Measurements from ENCODE around the gene MAL.
"Not testable (repeated sequence)": the region's sequence is repeated elsewhere in the genome, so short reads cannot be mapped to it uniquely, and the experiment has no call there.

Gene MAL

DNA sequence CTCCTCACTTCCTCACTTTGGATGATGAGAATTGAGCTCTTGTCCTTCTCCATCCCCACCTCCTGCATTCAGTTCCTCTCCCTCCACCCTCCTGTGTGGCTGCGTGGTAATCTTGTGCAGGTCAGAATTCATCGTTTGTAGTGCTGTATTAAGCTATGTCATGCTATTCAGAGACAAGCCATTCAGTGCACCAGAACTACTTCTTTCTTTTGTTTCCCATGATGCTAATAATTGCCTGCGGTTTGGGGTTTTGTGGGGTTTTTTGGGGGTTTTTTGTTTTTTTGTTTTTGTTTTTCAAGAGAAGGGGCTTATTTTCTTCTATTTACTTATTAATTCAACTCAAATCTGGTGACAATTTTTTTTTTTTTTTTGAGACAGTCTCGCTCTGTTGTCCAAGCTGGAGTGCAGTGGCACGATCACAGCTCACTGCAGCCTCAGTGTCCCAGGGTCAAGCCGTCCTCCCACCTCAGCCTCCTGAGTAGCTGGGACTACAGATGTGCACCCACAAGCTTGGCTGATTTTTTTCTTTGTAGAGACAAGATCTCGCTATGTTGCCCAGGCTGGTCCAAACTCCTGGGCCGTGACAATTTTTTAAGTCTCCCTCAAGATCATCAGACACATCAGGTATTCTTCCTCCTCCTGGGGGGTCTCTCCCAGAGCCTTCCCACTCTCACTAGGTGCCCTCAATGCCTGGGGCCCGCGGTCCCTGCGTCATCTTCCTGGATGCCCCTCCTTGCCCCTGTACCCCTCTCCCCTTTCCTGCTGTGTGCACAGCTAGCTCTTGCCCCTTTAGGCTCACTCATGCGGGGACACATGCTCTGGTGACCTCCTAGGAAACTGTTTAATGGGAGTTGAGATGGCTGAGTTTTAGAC lies 37.8 kb downstream of the MAL start:
- DNase-seq (ENCODE audit: low read depth), result no peak

DNA sequence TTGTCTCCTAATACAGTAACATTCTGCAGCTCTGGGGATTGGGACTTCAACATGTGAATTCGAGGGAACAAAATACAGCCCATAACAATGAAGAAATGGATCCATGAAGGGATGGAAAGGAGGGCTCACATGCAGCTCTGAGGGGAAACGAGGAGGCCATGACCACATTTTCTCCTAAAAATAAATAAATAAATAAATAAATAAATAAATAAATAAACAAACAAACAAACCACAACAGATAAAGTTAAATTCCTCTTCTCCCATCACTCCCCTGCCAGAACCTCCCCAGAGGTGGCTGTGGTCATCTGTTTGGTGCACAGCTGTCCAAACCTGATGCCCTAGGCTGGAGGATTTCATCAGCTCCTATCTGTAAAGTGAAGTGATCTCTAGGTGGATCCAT lies 42.7 kb downstream of the MAL start:
- DNase-seq (ENCODE audit: low read depth), result no peak

- DNase-seq (ENCODE audit: low read depth), result no peak
Measured at GRCh38 chr2:95069465-95069864, 44.0 kb downstream of the MAL start.

DNA sequence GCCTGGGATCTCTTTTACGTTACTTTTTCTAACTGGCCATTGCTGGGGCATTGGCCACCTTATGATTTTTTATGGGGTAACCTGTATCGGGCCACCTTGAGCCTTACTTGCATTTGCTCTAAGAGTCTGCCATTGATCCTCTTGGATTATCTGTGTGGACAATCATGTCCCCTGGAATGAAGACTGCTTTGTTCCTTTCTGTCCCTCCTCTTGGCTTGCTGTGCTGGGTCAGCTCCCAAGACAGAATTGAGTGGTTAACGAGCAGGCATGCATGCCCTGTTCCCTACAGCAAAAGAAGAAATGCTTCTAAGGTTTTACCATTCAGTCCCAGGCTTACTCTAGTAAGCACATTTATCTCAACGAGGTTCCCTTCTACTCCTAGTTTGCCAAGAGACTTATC lies 46.3 kb downstream of the MAL start:
- DNase-seq (ENCODE audit: low read depth), result no peak

DNA sequence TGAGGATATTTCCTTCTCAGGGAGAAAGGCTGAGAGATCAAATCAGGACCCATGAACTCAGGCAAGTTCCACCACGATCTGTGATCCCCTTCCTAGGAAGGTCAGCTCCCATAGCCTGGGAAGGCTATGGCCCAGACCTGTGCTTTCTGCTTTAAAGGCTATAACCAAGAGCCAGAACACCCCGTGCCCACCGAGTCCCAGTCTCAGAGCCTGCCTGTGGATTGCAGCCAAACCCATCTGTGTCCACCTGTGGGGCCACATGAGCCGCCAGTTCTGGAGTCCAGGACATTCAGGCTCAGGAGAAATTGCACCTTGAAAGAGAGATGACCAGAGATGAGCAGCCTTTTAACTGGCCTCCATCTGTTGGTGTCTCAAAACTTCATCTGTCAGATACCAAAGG lies 46.9 kb downstream of the MAL start:
- DNase-seq (ENCODE audit: low read depth), result no peak

DNA sequence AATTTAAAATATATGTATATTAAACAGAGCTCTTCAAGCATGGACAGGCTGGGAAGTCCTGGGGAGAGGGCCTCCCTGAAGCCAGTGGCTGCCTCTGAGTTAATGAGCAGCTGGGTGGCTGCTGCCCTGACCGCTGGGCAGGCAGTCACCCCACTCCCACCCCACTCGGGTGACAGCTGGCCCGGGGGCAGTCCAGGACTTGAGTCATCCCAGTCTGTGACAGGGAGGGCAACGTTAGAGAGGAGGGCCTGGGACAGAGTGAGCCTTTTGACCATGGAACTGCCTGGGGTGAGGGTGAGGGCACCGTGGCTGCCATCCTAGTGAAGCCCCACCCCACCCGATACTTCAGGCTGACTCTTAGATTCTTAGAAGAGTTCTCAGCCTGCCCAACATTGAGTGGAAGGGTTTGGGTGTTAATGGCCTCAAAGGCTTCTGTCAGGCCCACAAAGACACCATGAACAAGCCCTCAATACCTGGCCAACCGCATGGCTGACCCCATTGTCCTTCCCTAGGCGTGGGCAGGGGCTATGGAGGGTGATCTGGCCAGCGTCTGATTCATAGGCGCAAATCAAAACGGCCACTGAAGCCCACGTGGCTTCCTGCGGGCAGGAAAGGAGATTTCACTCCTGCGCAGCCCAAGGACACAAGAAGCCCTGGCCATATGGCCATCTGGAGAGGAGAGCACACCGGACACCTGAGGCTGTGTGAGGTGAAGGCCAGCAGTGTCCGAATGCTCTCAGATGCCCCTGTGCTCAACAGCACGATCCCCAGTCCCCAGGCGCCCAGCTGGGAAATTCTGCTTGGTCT lies 48.6 kb downstream of the MAL start:
- DNase-seq (ENCODE audit: low read depth), result no peak

- DNase-seq (ENCODE audit: low read depth), result no peak
Measured at GRCh38 chr2:95074663-95075439, 49.3 kb downstream of the MAL start.

- DNase-seq (ENCODE audit: low read depth), result no peak
Measured at GRCh38 chr2:95075440-95076132, 50.1 kb downstream of the MAL start.

DNA sequence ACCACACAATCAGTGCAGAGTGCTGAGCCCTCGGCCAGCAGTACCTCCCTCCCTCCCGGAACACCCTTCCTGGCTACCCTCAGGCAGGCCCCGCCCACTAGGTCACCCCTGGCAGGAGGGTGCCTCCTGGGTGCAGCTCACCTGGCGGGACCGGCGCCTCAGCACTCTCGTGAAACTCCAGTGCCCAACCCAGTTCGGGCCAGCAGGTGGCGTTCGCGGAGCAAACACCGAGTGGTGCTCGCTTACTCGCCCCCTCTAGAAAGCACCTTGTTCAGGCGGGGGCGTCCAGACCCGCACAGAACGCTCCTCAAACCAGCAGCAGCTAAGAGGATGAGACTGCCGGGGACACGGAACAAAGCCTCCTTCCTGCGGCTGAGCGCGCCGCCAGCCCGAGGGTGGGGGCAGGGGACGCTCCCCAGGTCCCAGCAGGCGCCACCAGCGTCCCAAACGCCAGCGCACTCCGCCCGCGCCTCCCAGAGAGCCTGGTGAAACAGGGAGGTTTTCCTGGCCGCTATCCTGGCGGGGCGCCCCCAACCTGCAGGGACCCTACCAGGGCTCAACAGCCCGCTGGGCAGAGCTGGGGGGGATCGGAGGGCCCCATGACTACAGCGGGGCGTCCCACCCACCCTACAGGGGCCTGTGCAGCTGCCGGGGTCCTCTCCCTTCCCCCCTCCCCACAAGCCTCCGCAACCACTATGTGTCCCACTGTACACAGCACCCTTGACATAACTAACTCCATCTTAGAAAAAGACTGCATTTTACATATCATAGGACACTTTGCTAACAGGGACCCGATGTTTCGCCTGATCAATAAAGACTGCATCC lies 51.4 kb downstream of the MAL start:
- DNase-seq (ENCODE audit: low read depth), result no peak

DNA sequence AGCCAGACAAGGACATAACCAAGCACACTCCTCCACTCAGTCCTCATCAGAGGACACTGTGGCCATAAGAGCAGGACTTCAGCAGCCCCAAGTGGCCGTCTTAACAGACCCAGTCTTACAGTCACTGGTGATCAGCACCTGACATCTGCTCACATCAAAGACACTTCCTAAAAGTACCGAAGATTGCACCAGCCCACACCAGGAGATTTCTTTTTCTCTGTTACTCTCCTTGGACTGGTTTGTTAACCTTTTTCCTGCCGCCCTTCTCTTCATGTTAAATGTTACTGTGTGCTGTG lies 52.0 kb downstream of the MAL start:
- DNase-seq (ENCODE audit: low read depth), result no peak

DNA sequence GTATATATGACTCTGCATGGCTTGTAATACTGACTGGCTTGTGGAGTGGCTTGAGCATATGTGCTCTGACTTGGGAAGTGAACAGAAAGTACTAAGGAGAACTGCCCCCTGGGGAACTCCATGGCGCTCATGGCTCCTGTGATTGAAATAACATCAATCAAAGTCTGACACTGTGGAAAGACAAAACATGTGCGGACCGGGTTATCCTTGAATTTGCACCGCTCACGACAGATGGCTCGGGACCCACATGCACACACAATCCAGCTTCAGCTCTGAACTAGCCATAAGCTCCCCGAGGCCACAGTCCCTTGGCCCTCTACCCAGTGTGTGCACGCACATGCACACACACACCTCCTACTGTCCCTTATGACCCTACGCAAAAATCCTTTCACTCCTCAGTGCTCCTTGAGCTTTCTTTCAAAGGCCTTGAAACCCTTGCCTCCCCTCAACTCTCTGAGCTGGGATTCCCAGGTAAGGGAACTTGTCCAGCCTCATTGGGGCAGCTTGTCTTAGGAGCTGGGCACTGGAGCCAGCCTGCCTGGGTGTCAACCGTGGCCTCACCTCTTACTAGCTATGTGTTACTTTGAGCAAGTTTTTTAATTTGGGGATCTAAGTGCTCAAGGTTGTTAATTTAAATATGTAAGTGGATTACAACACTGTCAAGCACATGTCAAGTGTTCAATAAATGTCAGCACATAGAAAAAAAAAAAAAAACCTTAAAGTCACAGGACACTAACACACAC lies 52.5 kb downstream of the MAL start:
- no peak for DNase-seq (ENCODE audit: low read depth)

DNA sequence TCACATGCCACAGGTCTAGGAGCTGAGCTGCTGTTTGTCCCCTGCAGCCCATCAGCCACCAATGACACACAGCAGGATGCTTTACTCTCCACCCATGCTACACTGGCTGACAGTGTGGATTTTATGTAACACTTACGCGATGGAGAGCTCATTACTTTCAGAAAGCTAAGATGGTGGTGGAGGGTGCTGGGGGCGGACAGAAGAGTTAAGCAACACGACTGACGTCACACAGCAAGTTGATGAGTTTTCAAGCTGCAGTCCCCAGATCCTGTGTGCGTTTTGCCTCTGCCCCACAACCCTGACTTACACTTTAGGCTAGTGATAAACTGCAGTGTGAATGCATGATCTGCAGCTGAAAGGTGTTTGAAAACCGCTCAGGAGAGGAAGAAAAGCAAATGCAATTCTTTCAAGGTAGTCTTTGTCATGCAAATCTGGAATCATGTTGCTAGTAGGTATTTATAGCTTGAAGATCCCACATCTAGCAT lies 53.7 kb downstream of the MAL start:
- DNase-seq (ENCODE audit: low read depth), result no peak

GRCh38 chr2:95082477-95082876 lies 57.0 kb downstream of the MAL start:
- DNase-seq (ENCODE audit: low read depth), result no peak

DNA sequence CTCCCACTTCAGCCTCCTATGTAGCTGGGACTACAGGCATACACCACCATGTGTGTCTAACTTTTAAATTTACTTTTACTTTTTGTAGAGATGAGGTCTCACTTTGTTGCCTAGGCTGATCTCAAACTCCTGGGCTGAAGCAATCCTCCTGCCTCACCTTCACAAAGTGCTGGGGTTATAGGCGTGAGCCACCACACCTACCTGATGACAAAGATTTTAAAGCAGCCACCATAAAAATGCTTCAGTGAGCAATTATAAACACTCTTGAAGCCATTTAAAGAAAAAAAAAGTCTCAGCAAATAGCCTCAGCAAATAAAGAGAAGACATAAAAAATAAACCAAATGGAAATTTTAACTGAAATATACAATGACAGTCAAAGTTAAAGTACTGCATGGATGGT lies 60.5 kb downstream of the MAL start:
- DNase-seq (ENCODE audit: low read depth), result no peak

- DNase-seq (ENCODE audit: low read depth), result no peak
Measured at GRCh38 chr2:95087379-95087778, 61.9 kb downstream of the MAL start.

- no peak for DNase-seq (ENCODE audit: low read depth)
Measured at GRCh38 chr2:95091885-95092555, 66.5 kb downstream of the MAL start.

DNA sequence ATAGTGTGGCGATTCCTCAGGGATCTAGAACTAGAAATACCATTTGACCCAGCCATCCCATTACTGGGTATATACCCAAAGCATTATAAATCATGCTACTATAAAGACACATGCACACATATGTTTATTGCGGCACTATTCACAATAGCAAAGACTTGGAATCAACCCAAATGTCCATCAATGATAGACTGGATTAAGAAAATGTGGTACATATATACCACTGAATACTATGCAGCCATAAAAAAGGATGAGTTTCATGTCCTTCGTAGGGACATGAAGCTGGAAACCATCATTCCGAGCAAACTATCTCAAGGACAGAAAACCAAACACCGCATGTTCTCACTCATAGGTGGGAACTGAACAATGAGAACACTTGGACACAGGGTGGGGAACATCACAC lies 72.8 kb downstream of the MAL start:
- DNase-seq (ENCODE audit: low read depth), result not testable (repeated sequence)

- no peak for DNase-seq (ENCODE audit: low read depth)
Measured at GRCh38 chr2:95099910-95100309, 74.4 kb downstream of the MAL start.

Data from CMK (cell line).